T-cell (primary cell): ENCODE measurements around the gene OR2G3. TPM values are rescaled to one million over a fixed set of nuclear protein-coding genes. Genes with fewer than 3 reads are reported as not detected.

Experiments used
- ATAC-seq, 4 experiments: fragments of 200-7000 bp in 3 of 4; fragments of 150-1000 bp in 1 of 4; cut with Tn5 transposase; replicated peaks in 1 of 4; 1 replicate in 3 of 4; 2 replicates in 1 of 4; pipeline ENCODE4 v1.10.0; 2021; ENCODE audit warnings: moderate library complexity in 3 of 4, mild to moderate bottlenecking in 2 of 4, moderate number of reproducible peaks in 1 of 4
- CTCF ChIA-PET, 2 donors: fragments of 300-600 bp; sonication (Branson Sonifier 250); formaldehyde crosslinking; loops; one replicate each; lab custom pipeline; 2022; ENCODE audit warnings: antibody characterized with exemption in 2 of 2; lab: Charles Lee
- POLR2A ChIA-PET, 2 donors: fragments of 300-600 bp; sonication (Branson Sonifier 250); formaldehyde crosslinking; loops; one replicate each; lab custom pipeline; 2022; ENCODE audit warnings: antibody characterized with exemption in 2 of 2; lab: Charles Lee
- DNase-seq, 35 experiments: peaks; one replicate each; pipeline versions ENCODE4 v3.0.0 to v3.0.0-alpha.2; 2013 to 2023
- H3K27ac ChIP-seq: one replicate; pipeline ENCODE4 v1.5.1; 2013; ENCODE audit warnings: low read length
- H3K27me3 ChIP-seq, 2 experiments: replicated peaks in 1 of 2; 1 replicate in 1 of 2; 2 replicates in 1 of 2; pipeline versions ENCODE4 v1.6.1 to v1.7.0; 2013; ENCODE audit warnings: low read length in 1 of 2, mixed read lengths in 1 of 2; ENCODE audit not compliant: control insufficient read depth in 2 of 2, insufficient read depth in 2 of 2; ENCODE audit errors: extremely low read depth in 1 of 2
- H3K36me3 ChIP-seq, 2 donors: 1 replicate in 1 of 2; 2 replicates in 1 of 2; pipeline versions ENCODE4 v1.6.1 to v1.7.0; 2013; ENCODE audit warnings: low read length in 1 of 2; ENCODE audit not compliant: control insufficient read depth in 2 of 2, insufficient read depth in 1 of 2; ENCODE audit errors: extremely low read depth in 1 of 2
- H3K4me1 ChIP-seq, 2 experiments: 1 replicate in 1 of 2; 2 replicates in 1 of 2; pipeline versions ENCODE4 v1.6.1 to v1.7.0; 2013; ENCODE audit warnings: low read length in 2 of 2, mixed read lengths in 1 of 2; ENCODE audit not compliant: insufficient read depth in 2 of 2, control insufficient read depth in 1 of 2; ENCODE audit errors: extremely low read depth in 1 of 2
- H3K4me3 ChIP-seq, 2 donors: 1 replicate in 1 of 2; 2 replicates in 1 of 2; pipeline versions ENCODE4 v1.5.1 to v1.7.0; 2013; ENCODE audit warnings: mild to moderate bottlenecking in 2 of 2, low read length in 1 of 2, moderate library complexity in 1 of 2; ENCODE audit not compliant: control insufficient read depth in 1 of 2; ENCODE audit errors: extremely low read depth in 1 of 2
- H3K9me3 ChIP-seq: 2 replicates; pipeline ENCODE4 v1.7.0; 2013
- H3K27ac Mint-ChIP-seq, 2 donors: one replicate each; pipeline ENCODE4 v1.8.0; 2020 to 2021; ENCODE audit warnings: mild to moderate bottlenecking in 2 of 2, mixed read lengths in 2 of 2
- H3K27me3 Mint-ChIP-seq, 2 donors: one replicate each; pipeline ENCODE4 v1.8.0; 2021 to 2022; ENCODE audit warnings: mixed read lengths in 2 of 2
- H3K36me3 Mint-ChIP-seq: one replicate; pipeline ENCODE4 v1.8.0; 2021; ENCODE audit warnings: mixed read lengths
- H3K4me1 Mint-ChIP-seq, 3 donors: one replicate each; pipeline ENCODE4 v1.8.0; 2020 to 2022; ENCODE audit warnings: mixed read lengths in 3 of 3, mild to moderate bottlenecking in 1 of 3
- H3K4me3 Mint-ChIP-seq, 3 donors: one replicate each; pipeline ENCODE4 v1.8.0; 2020 to 2022; ENCODE audit warnings: mild to moderate bottlenecking in 3 of 3, mixed read lengths in 3 of 3, moderate library complexity in 3 of 3
- H3K9me3 Mint-ChIP-seq, 3 donors: one replicate each; pipeline ENCODE4 v1.8.0; 2020 to 2022; ENCODE audit warnings: mixed read lengths in 3 of 3
- WGBS: methylation state at CpG from one replicate; pipeline ENCODE4 v1.1.5; 2013; ENCODE audit warnings: missing lambda C conversion rate; ENCODE audit not compliant: insufficient coverage; 5-methylcytosine and 5-hydroxymethylcytosine counted together
- total RNA-seq, 35 experiments: library from RNA in 6 of 35; stranded (reverse) in 6 of 35; fragments of 120-200 nt in 1 of 35; gene quantifications; one replicate each; pipeline versions ENCODE4 v1.2.1 to v1.2.4 and lab custom pipeline; 2013 to 2026

Gene OR2G3
- not detected for total RNA-seq
- not detected for total RNA-seq (2013)
- total RNA-seq (lab: John Stamatoyannopoulos, UW): 0 reads per million in 29 experiments

GRCh38 chr1:247605286-247605685 is at the start of gene OR2G3:
Gene OR2G3 (plus strand): TSS chr1:247605586. CDS start chr1:247605586, 0 bp downstream.
- Histone ChIP-seq H3K4me1 (no peaks in the 10 kb centered on the region), H3K36me3 (no peaks in the 10 kb centered on the region), H3K27ac (no peak within 1 kb of the TSS), H3K9me3 (no peaks in the 10 kb centered on the region), H3K27me3 (no peaks in the 10 kb centered on the region), H3K4me3 (no peak within 1 kb of the TSS)
- ATAC-seq: no peak
- 80% methylated on average over 1 of the region's 2 CpGs for WGBS
- ChIA-PET CTCF (no interaction called here), POLR2A (no interaction called here)
- H3K27me3 Mint-ChIP-seq: peaks cover 16 to 19% of the 10 kb centered on the region in 2 donors
- H3K36me3 Mint-ChIP-seq: no peaks in the 10 kb centered on the region
- H3K4me3 Mint-ChIP-seq: no peak within 1 kb of the TSS
- no peaks in the 10 kb centered on the region for H3K4me1 Mint-ChIP-seq
- no peak within 1 kb of the TSS for H3K27ac Mint-ChIP-seq
- peaks cover 0 to 10% (median 6%) of the 10 kb centered on the region in 3 donors for H3K9me3 Mint-ChIP-seq
- no peak for DNase-seq

GRCh38 chr1:247557926-247558674 is 47.3 kb upstream of the OR2G3 start:
- no peaks in the 10 kb centered on the region for H3K27me3 ChIP-seq
- H3K36me3 ChIP-seq: no peaks in the 10 kb centered on the region
- H3K4me1 ChIP-seq: no peaks in the 10 kb centered on the region
- ATAC-seq (no peak), DNase-seq (no peak)
- Mint-ChIP-seq H3K4me3 (no peak overlapping the region), H3K36me3 (no peaks in the 10 kb centered on the region), H3K27me3 (peaks cover 0 to 7% of the 10 kb centered on the region in 2 donors), H3K9me3 (no peaks in the 10 kb centered on the region), H3K4me1 (no peaks in the 10 kb centered on the region), H3K27ac (no peak overlapping the region)
- CTCF ChIA-PET: no interaction called here
- no peak overlapping the region for H3K4me3 ChIP-seq
- POLR2A ChIA-PET: no interaction called here
- H3K9me3 ChIP-seq: no peaks in the 10 kb centered on the region
- WGBS: no CpG with 5 or more reads among the region's 2 CpGs
- H3K27ac ChIP-seq: no peak overlapping the region

GRCh38 chr1:247561711-247562110 is 43.7 kb upstream of the OR2G3 start:
- POLR2A ChIA-PET: interaction anchor here in 1 of 2 donors (0.5 kb wide), 1 partner anchor 519 kb away, joined by 3 read pairs; no protein-coding TSS in a partner anchor
- no peaks in the 10 kb centered on the region for H3K9me3 ChIP-seq
- H3K4me3 ChIP-seq: no peak overlapping the region
- no peaks in the 10 kb centered on the region for H3K27me3 ChIP-seq
- no peak overlapping the region for H3K27ac ChIP-seq
- H3K36me3 ChIP-seq: no peaks in the 10 kb centered on the region
- peaks cover 0 to 7% of the 10 kb centered on the region in 2 donors for H3K27me3 Mint-ChIP-seq
- WGBS: 70% methylated on average over 10 of the region's 10 CpGs
- no peak overlapping the region for H3K4me3 Mint-ChIP-seq
- CTCF ChIA-PET: no interaction called here
- H3K4me1 ChIP-seq: no peaks in the 10 kb centered on the region
- no peaks in the 10 kb centered on the region for H3K36me3 Mint-ChIP-seq
- no peaks in the 10 kb centered on the region for H3K9me3 Mint-ChIP-seq
- DNase-seq: no peak
- no peak overlapping the region for H3K27ac Mint-ChIP-seq
- H3K4me1 Mint-ChIP-seq: no peaks in the 10 kb centered on the region
- no peak for ATAC-seq

- no peaks in the 10 kb centered on the region for H3K4me1 Mint-ChIP-seq
- POLR2A ChIA-PET: interaction anchor here in 1 of 2 donors (0.6 kb wide), 1 partner anchor 11 kb away, joined by 4 read pairs; no protein-coding TSS in a partner anchor
- ATAC-seq (no peak), DNase-seq (no peak)
- H3K27me3 ChIP-seq: no peaks in the 10 kb centered on the region
- no peaks in the 10 kb centered on the region for H3K36me3 ChIP-seq
- WGBS: 82% methylated on average over 7 of the region's 9 CpGs
- H3K27me3 Mint-ChIP-seq: peaks cover 0 to 7% of the 10 kb centered on the region in 2 donors
- no peak overlapping the region for H3K27ac Mint-ChIP-seq
- no peak overlapping the region for H3K27ac ChIP-seq
- no peaks in the 10 kb centered on the region for H3K4me1 ChIP-seq
- no peaks in the 10 kb centered on the region for H3K9me3 ChIP-seq
- no peak overlapping the region for H3K4me3 Mint-ChIP-seq
- H3K36me3 Mint-ChIP-seq: no peaks in the 10 kb centered on the region
- H3K9me3 Mint-ChIP-seq: no peaks in the 10 kb centered on the region
- no peak overlapping the region for H3K4me3 ChIP-seq
- CTCF ChIA-PET: no interaction called here
Measured at GRCh38 chr1:247562198-247562597, 43.2 kb upstream of the OR2G3 start.

- no peak overlapping the region for H3K4me3 ChIP-seq
- Mint-ChIP-seq H3K27ac (no peak overlapping the region), H3K9me3 (peaks cover 8 to 19% (median 19%) of the 10 kb centered on the region in 3 donors), H3K27me3 (peaks cover 9 to 11% of the 10 kb centered on the region in 2 donors), H3K4me1 (no peaks in the 10 kb centered on the region), H3K4me3 (no peak overlapping the region), H3K36me3 (no peaks in the 10 kb centered on the region)
- no peaks in the 10 kb centered on the region for H3K36me3 ChIP-seq
- H3K9me3 ChIP-seq: no peaks in the 10 kb centered on the region
- CTCF ChIA-PET: no interaction called here
- no CpG with 5 or more reads among the region's 1 CpG for WGBS
- DNase-seq: no peak
- peaks cover 0 to 5% of the 10 kb centered on the region in 2 experiments for H3K27me3 ChIP-seq
- H3K4me1 ChIP-seq: no peaks in the 10 kb centered on the region
- no peak overlapping the region for H3K27ac ChIP-seq
- ATAC-seq: no peak
- POLR2A ChIA-PET: interaction anchor here in 1 of 2 donors (0.6 kb wide), 1 partner anchor 11 kb away, joined by 3 read pairs; no protein-coding TSS in a partner anchor
Measured at GRCh38 chr1:247574236-247574635, 31.1 kb upstream of the OR2G3 start.

- H3K27me3 ChIP-seq: peaks cover 0 to 5% of the 10 kb centered on the region in 2 experiments
- no peak overlapping the region for H3K4me3 Mint-ChIP-seq
- ChIA-PET POLR2A (interaction anchor here in 1 of 2 donors (0.6 kb wide), 1 partner anchor 10 kb away, joined by 3 read pairs; no protein-coding TSS in a partner anchor), CTCF (no interaction called here)
- ATAC-seq (no peak), DNase-seq (no peak)
- no peaks in the 10 kb centered on the region for H3K4me1 ChIP-seq
- no peaks in the 10 kb centered on the region for H3K36me3 ChIP-seq
- no peaks in the 10 kb centered on the region for H3K9me3 ChIP-seq
- peaks cover 9 to 11% of the 10 kb centered on the region in 2 donors for H3K27me3 Mint-ChIP-seq
- no peaks in the 10 kb centered on the region for H3K36me3 Mint-ChIP-seq
- no peak overlapping the region for H3K4me3 ChIP-seq
- H3K4me1 Mint-ChIP-seq: no peaks in the 10 kb centered on the region
- no peak overlapping the region for H3K27ac ChIP-seq
- H3K27ac Mint-ChIP-seq: no peak overlapping the region
- peaks cover 8 to 15% (median 14%) of the 10 kb centered on the region in 3 donors for H3K9me3 Mint-ChIP-seq
Measured at GRCh38 chr1:247574664-247575063, 30.7 kb upstream of the OR2G3 start.
